T47D (cell line): Measurements from ENCODE around the gene ANO2.

Experiments used
- DNase-seq, 2 experiments: peaks; one replicate each; pipeline versions ENCODE4 v3.0.0 to v3.0.0-alpha.2; 2011 to 2012; ENCODE audit warnings: low read depth in 1 of 2, low spot score in 1 of 2
- JUND ChIP-seq: IDR thresholded peaks from 2 replicates; pipeline ENCODE4 v1.6.1; 2012; ENCODE audit warnings: low read depth
- in situ Hi-C: cut with HindIII; loops from 2 replicates; pipeline ENCODE4 v1.10.0; 2016; ENCODE audit warnings: low sequenced_read_pairs, low pct_unique_long_range_greater_than_20kb

ANO2 gene

DNA sequence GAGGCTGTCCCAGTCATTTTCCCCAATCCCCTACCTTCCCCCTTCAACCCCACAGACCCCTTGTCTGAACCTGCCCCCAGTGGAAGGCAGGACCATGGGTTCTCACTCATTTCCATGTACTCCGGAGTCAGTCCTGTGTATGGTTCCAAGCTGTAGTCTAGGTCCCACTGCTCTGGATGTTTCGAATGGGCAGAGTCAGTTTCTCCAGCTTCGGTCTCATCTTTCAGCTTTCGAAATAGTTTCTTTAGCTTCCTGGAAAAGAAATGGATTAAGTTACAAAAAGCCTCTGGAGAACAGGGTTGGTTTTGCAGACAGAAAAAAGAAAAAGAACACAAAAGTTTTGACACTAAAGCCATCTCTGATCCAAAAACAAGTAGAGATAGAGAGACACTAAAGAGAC is 345.7 kb downstream of the ANO2 start:
- DNase-seq = no peak
- in situ Hi-C loops = no loop called here
- no peak for TF ChIP-seq JUND

DNA sequence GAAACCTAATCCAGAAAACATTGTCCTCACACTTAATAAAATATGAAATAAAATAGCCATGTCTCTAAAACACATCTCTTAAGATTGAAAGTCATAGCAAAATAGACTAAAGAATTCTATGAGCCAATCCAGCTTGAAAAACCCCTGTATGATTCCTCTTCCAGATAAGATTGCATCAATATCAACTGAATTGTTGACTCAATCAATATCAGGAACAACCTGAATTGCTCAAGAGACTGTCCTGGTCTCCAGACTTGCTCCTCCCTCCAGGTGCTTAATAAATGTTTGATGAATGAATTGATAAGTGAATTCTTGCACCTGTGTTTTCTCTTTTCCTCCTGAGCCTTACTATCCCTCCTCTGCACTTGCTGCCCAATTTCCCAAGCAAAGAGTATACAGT is 351.1 kb downstream of the ANO2 start:
- TF ChIP-seq JUND = no peak
- in situ Hi-C loops = no loop called here
- no peak for DNase-seq

DNA sequence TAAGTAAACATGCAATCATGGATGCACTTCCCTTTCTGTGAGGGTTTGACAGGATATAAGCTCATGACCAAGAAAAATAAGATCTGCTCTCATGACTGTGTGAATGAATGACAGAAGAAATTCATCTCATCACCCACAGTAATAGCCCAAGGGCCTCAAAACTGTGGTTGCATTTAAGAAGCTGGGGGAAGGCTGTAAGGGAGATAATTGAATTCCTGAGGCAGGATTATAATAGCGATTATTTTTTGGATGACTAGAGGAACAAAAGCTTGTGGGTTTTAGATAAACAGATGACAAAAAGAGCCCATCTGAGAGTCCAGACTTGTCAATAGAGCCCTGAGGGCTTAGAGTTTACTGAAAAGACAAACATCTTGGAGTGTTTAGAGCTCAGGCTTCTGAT is 352.0 kb downstream of the ANO2 start:
- in situ Hi-C loops = no loop called here
- no peak for TF ChIP-seq JUND
- DNase-seq = no peak

DNA sequence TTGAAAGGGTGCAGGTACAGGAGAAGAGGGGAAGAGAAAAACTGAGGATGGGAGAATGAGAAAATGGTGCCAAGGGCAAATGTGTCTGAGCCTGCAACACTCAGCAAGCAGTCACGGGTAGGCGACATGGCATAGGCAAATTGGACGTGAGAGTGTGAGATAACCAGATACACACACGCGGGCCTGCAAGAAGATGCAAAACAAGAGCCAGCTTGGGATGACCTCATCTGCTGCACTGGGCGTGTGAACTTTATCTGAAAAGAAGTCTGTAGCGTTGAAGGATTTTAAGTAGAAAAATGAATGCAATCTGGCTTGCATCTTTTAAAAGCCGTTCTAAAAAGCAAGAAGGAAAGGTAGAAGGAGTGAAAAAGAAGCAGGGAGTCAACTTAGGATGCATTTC is 352.7 kb downstream of the ANO2 start:
- in situ Hi-C loops = no loop called here
- DNase-seq = no peak
- TF ChIP-seq JUND = no peak

DNA sequence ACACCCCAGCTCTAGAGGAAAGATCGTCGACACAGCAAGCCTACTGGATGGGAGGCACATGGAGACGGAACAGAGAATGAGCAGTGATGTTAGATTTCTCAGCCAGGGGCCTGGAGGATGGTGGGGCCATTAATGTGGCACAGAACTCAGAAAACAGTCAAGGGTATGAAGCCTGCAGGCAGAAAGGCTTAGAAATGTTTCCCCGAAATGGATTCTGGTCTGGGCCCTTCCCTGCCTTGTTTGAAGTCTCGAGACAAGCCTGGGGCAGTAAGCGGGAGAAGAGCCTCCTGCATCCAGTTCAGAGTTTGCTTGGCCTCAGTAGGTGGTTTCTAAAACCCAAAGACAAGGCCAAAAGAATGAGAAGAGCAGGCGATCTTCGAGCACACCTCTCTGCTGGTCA is 354.7 kb downstream of the ANO2 start:
- no peak for TF ChIP-seq JUND
- in situ Hi-C loops = no loop called here
- no peak for DNase-seq

DNA sequence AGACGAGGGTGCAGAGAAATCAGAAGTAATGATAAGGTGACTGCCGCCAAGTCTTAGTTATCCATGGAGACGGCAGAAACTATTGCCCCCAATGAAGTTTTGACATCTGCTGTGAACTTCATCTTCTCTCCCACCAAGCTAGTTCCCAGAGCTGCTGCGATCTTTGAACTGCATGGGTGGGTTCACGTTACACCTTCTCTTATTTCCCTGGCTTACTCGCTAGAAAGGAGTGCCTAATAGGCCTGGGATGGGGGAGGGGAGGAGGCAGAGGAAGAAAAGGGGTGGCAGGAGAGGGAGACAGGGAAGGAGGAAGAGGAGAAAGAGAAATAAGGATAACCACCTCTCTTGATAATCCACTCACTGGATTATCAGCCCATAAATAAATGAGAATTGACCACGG is 356.0 kb downstream of the ANO2 start:
- in situ Hi-C loops = no loop called here
- no peak for TF ChIP-seq JUND
- no peak for DNase-seq

DNA sequence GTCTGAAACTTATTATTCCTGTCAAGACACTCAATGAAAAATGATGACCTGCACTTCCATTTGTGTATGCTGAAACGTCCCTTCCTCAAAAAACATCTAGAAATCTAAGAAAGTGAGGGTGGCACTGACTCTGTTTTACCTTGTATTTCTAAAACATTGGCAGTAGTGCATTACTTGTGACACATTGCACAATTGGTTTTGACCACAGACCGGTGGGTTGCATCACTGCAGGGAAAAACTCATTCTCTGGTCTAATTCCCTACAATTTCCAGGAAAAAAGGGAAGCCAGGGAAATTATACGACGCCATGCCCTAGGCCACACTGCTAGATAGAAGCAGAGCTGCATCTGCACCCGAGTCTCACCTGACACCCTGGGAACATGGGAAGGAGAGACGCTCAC is 356.5 kb downstream of the ANO2 start:
- no peak for TF ChIP-seq JUND
- DNase-seq = no peak
- in situ Hi-C loops = no loop called here

DNA sequence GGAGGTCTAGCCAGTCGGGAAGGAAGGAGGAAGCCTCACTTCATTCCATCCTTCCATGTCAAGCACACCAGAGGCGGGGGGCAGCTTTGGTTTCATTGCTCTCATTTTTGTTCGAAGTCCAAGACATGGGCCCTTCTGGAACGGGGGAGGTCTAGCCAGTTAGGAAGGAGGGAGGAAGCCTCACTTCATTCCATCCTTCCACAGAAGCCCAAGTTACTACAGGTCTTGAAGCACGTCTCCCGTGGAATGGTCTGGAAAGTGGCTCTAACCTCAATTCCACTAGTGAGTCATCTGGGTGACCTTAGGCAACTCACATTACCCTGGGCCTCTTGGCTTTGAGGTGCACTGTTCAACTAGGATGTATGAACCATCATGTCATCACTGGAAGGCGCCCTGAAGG is 356.9 kb downstream of the ANO2 start:
- no peak for DNase-seq
- no peak for TF ChIP-seq JUND
- in situ Hi-C loops = no loop called here

DNA sequence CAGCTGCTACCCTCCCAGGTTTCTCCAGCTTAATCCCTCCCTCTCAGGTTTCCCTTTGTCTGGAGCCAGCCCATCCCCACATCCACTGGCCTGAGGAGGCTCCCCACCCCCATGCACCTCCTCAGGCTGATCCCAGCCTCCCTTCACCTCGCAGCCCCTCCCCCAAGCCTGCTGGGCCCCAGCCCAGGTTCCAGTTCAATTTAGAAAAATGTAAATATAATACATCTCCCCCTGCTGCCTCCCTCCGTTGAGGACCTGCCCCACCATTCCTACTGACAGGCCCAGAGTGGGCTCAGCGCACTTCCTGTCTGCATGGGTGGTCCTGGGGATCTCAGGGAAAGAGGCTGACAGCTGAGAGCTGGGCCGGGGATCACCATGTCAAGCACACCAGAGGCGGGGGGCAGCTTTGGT is 357.3 kb downstream of the ANO2 start:
- in situ Hi-C loops = no loop called here
- TF ChIP-seq JUND = no peak
- no peak for DNase-seq

DNA sequence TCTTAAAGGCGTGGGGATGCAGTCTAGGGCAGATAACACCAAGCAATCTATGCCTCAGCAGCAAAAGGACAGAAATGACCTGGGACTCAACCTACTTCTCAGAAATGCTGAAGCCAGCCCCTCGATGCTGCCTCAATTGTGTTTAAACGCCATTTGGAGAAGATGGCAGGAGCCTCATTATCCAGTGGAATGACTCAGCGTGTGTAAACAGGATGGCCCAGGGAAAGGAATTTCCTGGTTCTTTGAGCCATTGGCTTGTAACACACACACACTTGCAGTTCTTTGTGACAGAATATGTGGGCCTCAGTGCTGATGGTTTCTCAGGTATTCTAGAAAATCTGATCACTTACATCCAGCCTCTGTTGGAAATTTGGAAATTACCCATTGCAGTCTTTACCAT is 358.9 kb downstream of the ANO2 start:
- DNase-seq = peak in 1 of 2 experiments; percentile 9
- no peak for TF ChIP-seq JUND
- in situ Hi-C loops = no loop called here

DNA sequence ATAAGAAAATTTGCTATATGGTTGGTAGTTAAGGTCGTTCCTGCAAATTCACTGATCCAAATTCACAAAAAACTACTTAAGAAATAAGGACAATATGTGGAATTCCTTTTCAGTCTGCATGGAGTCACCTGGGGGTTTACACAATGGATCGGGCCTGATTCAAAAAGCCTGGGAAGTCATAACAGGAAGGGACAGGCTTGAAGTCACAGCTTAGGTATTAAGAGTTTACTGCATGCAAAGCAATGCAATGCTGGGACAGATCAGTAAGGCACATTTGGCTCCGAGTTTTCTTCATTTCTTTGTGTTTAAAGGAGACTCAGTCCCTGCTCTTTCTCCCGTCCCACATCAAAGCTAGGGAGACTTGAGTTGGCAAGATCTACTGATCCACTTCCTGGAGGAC is 359.9 kb downstream of the ANO2 start:
- TF ChIP-seq JUND = no peak
- in situ Hi-C loops = no loop called here
- peak in 1 of 2 experiments; percentile 34 for DNase-seq

DNA sequence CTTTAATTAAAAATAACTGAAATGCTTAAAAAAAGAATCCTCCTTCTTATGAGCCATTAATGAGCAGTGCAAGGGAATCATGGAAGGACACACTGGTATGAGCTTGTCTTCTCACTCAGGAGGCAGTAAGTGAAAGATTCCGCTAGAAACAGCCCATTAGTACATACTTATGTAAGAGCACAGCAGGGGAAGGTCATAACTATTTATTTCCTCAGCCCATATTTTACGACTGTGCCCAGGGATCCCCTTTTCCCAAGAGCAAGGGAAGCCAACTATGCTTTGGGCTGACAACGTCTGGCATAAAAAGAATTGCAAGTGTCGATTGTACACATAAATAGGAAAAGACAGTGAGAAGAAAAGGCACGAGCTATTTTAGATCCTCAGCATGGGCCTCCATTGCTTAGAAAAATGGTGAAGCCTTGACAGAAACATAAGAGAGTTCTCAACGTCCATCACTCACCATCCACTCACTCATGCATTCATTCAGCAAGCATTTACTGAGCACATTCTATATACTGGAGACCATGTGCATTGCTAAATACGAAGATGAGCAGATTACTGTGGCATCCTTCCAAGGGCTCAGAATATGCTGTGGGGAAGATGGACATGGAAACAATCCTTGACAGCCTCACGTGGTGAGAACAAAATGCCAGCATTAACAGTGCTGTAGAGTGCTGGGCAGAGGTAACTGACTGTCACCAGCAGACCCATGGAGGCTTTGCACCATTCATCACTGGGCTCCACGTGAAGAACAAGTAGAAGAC is 360.5 kb downstream of the ANO2 start:
- in situ Hi-C loops = no loop called here
- no peak for DNase-seq
- TF ChIP-seq JUND = no peak

DNA sequence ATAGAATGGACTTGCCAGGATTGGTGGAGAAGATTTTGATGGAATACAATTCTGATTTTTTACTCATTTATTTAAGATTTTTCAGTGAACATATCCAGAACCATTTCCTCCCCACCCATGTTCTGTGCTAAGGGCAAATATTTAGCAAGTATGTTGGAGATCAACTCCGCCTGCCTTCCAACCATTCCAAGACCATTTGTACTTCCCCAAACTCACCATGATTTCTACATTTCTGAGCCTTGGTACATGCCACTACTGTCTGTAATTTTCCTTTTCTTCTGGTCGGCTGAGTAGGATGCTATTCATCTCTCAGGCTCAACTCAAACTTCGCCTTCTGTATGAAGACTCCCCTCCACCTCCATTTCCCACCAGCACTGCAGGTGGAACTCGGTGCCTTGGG is 362.5 kb downstream of the ANO2 start:
- no peak for DNase-seq
- in situ Hi-C loops = no loop called here
- no peak for TF ChIP-seq JUND

DNA sequence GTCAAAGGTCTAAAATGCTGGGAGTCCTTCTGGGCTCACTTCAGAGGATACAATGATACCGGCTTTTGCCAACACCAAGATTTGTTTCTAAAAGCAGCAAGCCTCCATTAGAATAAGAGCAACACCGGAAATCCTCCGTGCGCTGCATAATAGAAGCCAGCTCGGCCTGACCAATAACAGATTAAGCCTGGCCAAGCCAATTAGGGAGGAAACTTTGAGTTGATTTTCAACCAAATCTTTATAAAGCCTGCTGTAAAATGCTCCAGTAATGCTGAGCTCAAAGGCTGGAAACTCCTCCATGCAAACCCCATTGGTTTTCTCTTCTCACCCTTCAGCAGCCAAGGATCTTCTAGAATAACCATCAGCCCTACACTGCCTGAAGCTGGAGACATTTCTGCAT is 363.0 kb downstream of the ANO2 start:
- no peak for TF ChIP-seq JUND
- in situ Hi-C loops = no loop called here
- DNase-seq = no peak
